Measurements from ENCODE around the gene TNS1.

GRCh38 chr2:217863883-217864282, 138.9 kb downstream of the TNS1 start:
- TF ChIP-seq EZH2 (IDR thresholded peaks at IDR 0.05; ENCODE audit: borderline replicate concordance) (no peak), CTCF (IDR thresholded peaks at IDR 0.05; ENCODE audit: poor library complexity) (no peak)

All from hepatocyte (in vitro differentiated cells).